ENCODE measurements around the gene ZBTB46. TPM values are rescaled to one million over a fixed set of nuclear protein-coding genes. Genes with fewer than 3 reads are reported as not detected.
"Not testable (repeated sequence)": the region's sequence is repeated elsewhere in the genome, so short reads cannot be mapped to it uniquely, and the experiment has no call there.

Gene ZBTB46
- total RNA-seq, 1 donor from 2014 or later, result 30.2 TPM

DNA sequence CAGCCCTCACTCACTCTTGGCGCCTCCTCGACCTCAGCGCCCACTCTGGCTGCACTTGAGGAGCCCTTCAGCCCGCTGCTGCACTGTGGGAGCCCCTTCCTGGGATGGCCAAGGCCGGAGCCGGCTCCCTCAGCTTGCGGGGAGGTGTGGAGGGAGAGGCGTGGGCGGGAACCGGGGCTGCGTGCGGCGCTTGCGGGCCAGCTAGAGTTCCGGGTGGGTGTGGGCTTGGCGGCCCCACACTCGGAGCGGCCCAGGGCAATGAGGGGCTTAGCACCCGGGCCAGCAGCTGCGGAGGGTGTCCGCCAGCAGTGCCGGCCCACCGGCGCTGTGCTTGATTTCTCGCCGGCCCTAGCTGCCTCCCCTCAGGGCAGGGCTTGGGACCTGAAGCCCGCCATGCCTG lies 30.7 kb downstream of the ZBTB46 start:
- intact Hi-C loops (cut with DNase I); ATAC-seq: not testable (repeated sequence)

DNA sequence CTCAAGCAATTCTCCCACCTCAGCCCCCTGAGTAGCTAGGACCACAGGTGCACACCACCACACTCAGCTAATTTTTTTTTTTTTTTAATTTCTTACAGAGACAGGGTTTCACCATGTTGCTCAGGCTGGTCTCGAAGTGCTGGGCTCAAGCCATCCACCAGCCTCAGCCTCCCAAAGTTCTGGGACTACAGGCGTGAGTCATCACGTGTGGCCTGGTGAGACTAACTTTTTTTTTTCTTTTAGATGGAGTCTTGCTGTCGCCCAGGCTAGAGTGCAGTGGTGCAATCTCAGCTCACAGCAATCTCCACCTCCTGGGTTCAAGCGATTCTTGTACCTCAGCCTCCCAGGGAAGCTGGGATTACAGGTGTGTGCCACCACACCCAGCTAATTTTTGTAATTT lies 31.9 kb downstream of the ZBTB46 start:
- intact Hi-C loops (cut with DNase I); DNase-seq (ENCODE audit: low spot score); ATAC-seq: not testable (repeated sequence)

More for the DNA sequence above, 30.7 kb downstream of the ZBTB46 start:
- not testable (repeated sequence) for DNase-seq (ENCODE audit: low spot score)

DNA sequence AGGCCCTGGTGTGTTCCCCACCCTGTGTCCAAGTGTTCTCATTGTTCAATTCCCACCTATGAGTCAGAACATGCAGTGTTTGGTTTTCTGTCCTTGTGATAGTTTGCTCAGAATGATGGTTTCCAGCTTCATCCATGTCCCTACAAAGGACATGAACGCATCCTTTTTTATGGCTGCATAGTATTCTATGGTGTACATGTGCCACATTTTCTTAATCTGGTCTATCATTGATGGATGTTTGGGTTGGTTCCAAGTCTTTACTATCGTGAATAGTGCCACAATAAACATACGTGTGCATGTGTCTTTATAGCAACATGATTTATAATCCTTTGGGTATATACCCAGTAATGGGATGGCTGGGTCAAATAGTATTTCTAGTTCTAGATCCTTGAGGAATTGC lies 33.9 kb downstream of the ZBTB46 start:
- DNase-seq (ENCODE audit: low spot score); intact Hi-C loops (cut with DNase I): not testable (repeated sequence)

DNA sequence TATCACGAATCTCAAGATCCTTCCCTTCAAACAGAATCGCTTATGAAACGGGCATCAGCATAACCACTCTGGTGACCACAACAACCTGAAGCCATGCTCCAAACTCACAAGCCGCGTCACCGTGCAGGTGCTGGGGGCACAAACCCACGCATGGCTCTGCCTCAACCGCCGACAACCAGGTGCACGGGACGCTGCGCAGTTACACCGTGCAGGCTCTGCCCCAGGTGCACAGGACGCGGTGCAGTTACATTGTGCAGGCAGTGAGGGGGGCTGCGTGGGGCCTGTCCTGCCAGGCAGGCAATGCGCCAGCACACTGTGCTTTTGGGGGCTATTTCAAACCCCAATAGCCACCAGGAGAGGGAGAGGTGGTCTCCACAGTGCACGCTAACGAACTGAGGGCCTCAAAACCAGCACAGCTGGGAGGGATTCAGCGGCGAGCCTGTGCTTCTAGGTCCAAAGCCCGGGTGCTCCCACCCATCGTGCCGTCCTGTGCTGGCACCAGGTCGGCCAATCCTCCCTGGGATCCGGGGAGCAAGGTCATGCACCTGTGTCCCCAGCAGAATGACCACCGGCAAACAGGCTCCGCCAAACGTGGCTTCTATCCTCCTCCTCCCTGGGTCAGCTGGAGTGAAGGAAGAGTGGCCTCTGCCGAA lies 35.8 kb downstream of the ZBTB46 start:
- DNase-seq (ENCODE audit: low spot score) (no peak), ATAC-seq (no peak)
- intact Hi-C loops (cut with DNase I), result no loop called here

More for the DNA sequence above, 33.9 kb downstream of the ZBTB46 start:
- not testable (repeated sequence) for ATAC-seq

DNA sequence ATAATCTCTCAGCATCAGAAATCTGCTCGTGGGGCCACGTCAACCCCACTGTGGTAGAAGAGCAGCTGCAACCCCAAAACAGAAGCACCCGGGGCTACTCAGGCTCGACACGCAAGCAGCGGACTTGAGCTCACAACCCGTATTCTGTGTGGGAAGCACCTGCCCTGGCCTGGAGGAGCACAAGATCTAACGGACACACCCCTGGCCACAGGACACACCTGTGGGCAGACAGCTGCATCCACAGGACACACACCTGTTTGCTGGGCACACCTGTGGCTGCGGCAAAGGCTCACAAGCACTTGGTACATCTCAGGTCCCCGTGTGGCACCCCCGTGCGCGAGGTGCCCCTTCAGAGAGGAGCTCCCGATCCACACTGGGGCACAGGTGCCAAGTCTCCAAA lies 36.5 kb downstream of the ZBTB46 start:
- ATAC-seq (no peak), DNase-seq (ENCODE audit: low spot score) (no peak)
- intact Hi-C loops (cut with DNase I), result no loop called here

DNA sequence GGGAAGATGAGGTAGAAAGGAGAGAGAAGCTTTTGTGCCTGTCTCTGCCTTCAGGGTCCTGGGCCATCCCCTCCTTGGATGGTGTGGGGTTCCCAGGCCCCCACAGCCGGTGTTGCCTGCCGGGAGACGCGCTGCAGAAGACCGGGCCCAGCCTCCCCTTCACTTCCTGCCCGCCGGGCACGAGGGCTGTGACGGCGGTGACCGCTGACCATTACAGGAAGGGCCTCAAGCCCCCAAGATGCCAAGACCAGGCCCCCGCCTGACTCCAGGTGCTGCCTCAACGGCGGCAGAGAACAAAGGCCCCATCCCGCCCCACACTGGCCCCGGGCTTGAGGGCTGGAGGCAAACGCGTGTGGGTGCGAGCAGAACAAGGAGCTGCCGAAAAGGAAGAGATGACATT lies 38.2 kb downstream of the ZBTB46 start:
- intact Hi-C loops (cut with DNase I), result no loop called here
- ATAC-seq (no peak), DNase-seq (ENCODE audit: low spot score) (no peak)

DNA sequence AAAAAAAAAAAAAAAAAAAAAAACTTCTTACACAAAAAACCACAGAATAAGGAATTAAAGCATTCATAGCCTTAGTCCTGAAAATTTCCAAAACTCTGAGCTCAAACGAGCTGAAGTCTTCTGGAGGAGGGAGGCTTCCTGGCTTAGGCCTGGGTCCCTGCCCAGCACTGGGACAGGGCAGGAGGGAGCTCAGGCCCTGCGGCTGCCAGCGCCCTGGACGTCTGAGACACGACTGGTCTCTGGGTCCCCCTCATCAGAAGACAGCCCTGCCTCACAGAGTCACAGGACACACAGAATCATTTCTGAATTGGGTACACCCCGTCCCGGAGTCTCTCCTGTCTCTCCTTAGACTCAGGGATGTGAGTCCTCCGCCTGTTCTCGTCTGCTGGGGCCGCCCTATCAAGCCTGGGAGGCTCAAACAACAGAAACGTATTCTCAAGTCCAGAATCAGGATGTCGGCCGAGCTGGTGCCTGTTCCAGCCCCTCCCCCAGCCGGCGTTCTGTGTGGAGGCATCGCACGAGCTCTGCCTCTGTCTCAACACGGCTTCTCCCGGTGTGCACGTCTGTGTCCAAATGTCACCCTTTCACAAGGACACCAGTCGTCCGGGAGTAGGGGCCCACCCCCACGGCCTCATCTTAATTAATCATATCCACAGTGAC lies 39.4 kb downstream of the ZBTB46 start:
- intact Hi-C loops (cut with DNase I), result no loop called here
- ATAC-seq, result peak; percentile 28
- DNase-seq (ENCODE audit: low spot score), result no peak

DNA sequence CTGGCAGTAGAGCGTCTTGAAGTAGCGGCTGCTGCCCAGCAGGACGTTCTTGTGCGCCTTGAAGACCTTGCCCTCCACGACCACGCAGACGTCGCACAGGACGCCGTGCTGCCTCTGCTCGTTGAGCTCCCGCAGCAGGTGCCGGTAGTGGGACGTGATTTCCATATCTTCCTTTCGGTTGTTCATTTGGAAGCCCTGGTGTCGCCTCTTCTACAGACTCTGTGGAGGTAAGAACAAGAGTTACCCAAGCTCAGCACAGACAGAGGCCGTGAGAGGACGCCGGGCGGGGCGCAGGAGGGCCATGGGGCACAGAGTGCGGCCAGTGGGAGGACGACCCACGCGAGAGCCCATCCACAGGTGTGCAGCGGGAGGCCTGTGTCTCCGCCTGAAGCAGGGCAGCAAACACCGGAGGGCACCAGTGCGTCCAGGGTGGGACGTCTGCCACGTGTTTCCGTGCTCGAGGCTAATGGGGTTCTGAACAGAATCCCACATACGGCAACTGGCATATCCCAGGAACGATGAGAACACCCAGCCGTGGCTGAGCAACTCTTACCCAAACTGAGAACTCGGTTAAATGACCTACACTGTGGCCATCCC lies 40.4 kb downstream of the ZBTB46 start:
- intact Hi-C loops (cut with DNase I), result no loop called here
- DNase-seq (ENCODE audit: low spot score) (no peak), ATAC-seq (no peak)

DNA sequence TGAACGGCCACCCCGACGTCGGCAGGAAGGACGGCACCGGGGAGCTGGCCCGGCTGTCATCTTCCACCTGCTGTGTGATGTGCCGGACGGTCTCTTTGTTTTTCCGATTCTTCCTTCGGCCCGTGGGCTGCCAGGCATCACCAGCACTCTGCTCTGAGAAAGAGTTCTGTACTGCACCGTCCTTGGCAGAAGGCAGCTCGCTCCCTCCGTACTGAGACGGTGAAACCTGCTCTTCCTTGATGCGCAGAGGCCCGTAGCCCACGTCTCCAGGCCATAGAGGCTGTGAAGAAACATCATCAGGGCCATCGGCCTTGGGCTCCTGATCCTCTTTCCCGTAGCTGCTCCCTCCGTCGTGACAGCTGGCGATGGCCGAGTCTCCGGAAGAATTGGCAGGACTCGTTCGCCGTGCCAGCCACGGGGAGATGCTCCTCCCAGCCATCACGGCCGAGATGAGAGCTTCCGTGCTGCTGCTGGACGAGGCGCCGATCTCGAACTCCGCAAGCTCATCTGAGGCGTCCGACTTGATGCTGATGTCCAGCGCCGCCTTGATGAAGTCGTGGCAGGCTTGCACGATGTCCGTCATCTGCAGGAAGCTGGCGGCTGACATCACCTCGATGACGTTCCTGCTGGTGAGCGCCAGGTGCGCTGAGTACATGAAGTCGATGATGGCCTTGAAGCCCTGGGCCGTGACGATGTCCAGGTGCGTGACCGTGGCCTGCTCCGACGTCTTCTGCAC lies 41.1 kb downstream of the ZBTB46 start:
- ATAC-seq (no peak), DNase-seq (ENCODE audit: low spot score) (no peak)
- intact Hi-C loops (cut with DNase I), result no loop called here

DNA sequence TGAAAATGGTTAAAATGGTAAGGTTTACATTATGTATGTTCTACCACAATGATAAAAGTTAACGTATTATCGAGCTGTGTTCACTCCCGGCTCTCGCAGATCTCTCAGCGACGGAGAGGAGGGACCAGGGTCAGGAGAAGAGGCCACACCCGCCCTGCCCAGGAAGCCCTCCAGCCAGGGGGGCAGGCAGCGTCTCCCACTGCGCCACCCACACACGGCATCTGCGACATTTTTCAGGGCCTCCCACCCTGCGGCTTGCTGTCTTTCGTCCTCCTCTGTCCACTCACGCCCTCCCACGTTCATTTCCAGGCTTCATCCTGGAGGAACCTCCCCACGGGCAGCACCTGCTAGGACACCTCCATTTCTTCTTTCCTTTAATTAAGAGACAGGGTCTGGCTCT lies 43.3 kb downstream of the ZBTB46 start:
- ATAC-seq (no peak), DNase-seq (ENCODE audit: low spot score) (no peak)
- intact Hi-C loops (cut with DNase I), result no loop called here

DNA sequence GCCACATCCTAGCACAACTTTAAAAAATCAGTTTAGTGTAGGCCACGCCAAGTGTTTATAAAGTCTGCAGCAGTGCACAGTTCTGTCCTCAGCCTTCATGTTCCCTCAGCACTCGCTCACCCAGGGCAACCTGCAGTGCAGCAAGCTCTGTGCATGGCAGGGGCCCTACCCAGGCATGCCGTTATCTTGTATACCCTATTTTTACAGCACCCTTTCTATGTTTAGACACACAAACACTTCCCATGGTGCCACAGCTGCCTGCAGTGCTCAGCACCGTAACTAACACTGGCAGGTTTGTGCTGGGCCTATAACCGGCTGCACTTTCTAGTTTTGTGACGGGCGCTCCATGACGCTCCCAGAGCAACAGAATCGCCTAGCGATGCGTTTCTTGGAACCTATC lies 43.8 kb downstream of the ZBTB46 start:
- intact Hi-C loops (cut with DNase I), result no loop called here
- DNase-seq (ENCODE audit: low spot score), result no peak
- no peak for ATAC-seq

DNA sequence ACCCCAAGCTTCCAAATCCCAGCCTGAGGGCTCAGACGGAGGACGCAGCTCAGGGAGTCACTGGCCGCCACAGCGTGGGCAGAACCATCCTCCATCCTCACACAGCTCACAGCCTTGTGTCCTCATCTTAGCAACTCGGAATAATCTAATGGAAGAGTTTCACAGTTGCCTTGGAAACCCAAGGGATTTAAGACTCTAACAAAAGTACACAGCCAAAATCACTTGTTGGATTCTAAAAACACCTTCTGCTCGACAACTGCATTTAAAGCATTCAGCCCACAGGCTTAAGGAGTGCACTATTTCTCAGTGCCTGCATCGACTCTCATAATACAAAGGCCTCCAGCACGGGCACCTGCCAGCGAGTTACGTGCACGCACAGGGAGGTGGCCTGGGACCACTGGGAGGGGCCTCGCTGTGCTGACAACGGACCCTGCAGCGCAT lies 45.4 kb downstream of the ZBTB46 start:
- ATAC-seq (peak; percentile 42), DNase-seq (ENCODE audit: low spot score) (no peak)
- intact Hi-C loops (cut with DNase I), result no loop called here

DNA sequence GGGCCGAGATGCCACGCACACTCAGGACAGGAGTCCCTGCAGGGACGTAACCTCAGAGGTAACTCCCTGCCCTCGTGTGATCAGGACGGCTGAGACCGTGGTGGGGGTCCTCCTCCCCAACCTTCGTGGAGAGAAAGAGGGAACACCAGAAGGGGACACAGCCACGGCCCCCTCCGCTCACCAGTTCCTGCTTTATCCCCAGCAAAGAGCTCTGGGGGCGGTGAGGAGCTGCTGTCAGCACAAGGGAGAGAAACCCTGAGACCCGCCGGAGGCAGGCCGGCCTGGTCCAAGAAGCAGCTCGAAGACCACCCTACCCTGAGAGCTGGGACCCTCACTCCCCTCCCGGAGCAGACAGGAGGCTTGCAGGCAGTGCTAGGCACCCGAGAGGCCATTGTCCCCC lies 47.1 kb downstream of the ZBTB46 start:
- no peak for ATAC-seq
- intact Hi-C loops (cut with DNase I), result no loop called here

DNA sequence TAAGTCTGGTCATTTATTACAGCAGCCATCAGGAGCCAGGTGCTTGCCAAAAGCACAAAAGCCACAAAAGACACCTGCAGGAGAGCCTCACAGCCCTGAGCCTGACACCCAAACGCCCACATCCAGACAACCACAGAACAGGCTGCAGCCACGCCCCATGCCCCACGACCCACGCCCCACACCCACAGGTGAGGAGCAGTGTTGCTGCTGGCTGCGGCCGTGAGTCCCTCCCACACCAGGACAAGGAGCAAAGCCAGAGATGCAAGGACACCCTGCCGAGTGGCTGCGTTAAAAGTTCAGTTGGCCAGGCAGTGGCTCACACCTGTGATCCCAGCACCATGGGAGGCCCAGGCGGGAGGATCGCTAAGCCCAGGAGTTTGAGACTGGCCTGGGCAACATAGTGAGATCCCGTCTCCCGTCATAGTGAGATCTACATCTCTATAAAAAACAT lies 48.5 kb downstream of the ZBTB46 start:
- ATAC-seq (no peak), DNase-seq (ENCODE audit: low spot score) (no peak)
- intact Hi-C loops (cut with DNase I), result no loop called here

More for the DNA sequence above, 47.1 kb downstream of the ZBTB46 start:
- no peak for DNase-seq (ENCODE audit: low spot score)

DNA sequence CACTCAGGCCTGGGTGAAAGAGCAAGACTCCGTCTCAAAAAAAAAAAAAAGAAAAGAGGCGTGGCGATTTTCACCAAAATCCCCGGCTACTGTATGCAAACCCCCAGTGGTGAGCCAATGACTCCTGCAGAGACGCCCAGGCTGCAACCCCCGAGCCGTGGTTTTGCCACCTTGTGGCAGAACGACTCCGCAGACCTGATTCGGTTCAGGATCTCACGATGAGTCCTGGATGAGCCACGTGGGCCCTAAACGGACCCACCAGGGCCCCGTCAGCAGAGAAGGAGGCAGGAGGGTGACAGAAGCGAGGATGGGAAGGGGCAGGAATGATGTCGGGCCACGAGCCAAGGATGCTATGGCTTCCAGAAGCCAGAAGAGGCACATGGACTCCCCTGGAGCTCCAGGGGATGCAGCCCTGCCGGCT lies 49.0 kb downstream of the ZBTB46 start:
- intact Hi-C loops (cut with DNase I), result no loop called here
- DNase-seq (ENCODE audit: low spot score) (no peak), ATAC-seq (no peak)

DNA sequence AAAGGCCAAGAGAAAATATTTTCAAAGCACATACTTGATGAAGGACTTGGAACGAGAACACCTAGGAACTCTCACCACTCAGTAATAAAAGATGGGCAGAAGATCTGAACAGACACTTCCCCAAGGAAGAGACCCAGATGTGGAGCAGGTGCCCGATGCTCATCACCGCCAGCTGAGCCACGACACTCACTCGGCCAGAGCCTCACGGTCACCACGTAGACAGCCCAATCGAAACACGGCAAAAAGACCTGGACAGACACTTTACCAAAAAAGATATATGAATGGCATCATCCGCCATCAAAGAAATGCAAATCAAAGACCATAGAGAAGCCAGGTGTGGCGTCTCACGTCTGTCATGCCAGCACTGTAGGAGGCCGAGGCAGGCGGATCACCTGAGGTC lies 49.9 kb downstream of the ZBTB46 start:
- ATAC-seq, result no peak
- DNase-seq (ENCODE audit: low spot score), result no peak
- intact Hi-C loops (cut with DNase I), result no loop called here

DNA sequence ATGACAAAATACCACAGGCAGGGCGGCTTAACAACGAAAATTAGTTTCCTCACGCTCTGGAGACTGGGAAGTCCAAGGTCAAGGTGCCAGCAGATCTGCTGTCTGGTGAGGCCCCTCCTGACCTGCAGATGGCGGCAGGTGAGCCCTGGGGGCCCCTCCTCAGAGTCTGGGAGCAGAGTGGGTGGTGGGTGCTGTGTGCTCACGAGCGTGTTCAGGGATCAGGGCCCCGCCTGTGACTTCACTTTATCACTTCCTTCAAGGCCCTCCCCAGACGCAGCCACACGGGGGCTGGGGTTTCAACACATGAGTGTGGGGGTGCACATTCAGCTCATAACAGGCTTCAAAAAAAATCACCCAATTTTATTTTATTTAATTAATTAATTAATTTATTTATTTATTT lies 52.2 kb downstream of the ZBTB46 start:
- intact Hi-C loops (cut with DNase I), result no loop called here
- ATAC-seq, result no peak
- no peak for DNase-seq (ENCODE audit: low spot score)

DNA sequence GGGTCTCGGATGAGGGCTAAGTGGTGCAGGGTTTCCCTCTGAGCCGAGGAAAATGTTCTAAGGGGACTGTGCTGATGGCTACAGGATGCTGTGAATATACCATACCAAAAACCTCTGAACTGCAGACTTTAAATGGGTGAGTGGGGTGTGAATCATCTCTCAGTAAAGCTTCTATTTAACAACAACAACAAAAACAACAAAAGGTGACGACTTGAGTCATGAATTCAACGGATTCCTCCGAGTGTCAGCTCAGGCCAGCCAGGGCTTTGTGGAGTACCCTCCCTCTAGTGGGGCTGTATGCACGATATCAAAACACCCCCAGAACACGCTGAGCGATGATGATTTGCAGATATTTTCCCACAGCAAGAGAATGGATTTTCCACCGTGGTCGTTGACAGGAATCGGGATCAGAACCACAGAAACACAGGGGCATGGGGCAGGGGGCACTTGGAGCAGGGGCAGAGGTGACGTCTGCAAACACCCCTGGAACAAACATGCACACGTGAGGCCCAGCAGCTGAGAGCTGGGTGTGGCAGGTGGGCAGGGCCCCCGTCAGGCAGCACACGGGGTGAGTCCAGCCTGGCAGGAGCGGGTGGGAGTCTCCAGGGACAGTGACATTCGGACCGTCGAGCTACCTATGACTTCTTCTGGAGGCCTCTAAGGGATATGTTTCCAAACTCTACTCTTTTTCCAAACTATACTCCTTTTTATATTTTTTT lies 52.9 kb downstream of the ZBTB46 start:
- intact Hi-C loops (cut with DNase I), result no loop called here
- DNase-seq (ENCODE audit: low spot score), result no peak
- no peak for ATAC-seq

DNA sequence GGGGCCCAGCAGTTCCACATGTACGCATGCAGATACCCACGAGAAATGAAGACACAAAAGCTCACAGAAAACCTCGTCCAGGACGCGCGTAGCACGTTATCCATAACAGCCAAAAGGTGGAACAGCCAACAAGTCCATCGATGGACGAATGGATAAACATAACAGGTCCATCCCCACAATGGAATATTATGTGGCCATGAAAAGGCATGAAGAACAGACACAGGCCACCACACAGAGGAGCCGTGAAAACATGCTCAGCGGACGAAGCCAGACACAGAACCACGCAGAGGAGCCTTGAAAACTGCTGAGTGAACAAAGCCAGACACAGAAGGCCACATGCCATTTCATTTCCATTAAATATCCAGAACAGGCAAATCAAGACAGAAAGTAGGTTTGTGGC lies 53.5 kb downstream of the ZBTB46 start:
- intact Hi-C loops (cut with DNase I), result no loop called here
- DNase-seq (ENCODE audit: low spot score), result no peak
- ATAC-seq, result no peak

Data from sciatic nerve (tissue), 2 donors.